Measurements from ENCODE around the gene PTBP1.

DNA sequence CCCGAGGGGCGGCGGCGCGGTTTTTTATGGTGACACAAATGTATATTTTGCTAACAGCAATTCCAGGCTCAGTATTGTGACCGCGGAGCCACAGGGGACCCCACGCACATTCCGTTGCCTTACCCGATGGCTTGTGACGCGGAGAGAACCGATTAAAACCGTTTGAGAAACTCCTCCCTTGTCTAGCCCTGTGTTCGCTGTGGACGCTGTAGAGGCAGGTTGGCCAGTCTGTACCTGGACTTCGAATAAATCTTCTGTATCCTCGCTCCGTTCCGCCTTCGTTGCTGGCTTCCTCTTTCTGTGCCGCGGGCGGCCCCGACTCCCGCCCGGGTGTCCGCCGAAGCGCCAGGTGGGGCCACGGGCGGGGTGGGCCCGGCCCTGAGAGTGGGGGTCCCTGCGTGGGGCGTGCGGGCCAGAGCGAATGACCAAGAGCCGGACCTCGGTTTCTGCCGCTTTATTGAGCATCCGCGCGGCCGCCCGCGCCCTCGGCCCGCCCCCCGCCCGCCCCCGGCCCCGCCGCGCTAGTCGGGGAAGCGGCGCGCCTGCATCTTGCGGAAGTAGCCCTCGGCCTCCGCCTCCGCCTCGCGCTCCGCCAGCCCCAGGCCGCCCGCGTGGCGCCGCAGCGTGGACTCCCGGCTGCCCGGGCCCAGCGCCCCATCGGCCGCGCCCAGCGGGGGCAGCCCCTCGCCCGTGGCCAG lies 14.9 kb downstream of the PTBP1 start:
- TF ChIP-seq, protein P1, sequence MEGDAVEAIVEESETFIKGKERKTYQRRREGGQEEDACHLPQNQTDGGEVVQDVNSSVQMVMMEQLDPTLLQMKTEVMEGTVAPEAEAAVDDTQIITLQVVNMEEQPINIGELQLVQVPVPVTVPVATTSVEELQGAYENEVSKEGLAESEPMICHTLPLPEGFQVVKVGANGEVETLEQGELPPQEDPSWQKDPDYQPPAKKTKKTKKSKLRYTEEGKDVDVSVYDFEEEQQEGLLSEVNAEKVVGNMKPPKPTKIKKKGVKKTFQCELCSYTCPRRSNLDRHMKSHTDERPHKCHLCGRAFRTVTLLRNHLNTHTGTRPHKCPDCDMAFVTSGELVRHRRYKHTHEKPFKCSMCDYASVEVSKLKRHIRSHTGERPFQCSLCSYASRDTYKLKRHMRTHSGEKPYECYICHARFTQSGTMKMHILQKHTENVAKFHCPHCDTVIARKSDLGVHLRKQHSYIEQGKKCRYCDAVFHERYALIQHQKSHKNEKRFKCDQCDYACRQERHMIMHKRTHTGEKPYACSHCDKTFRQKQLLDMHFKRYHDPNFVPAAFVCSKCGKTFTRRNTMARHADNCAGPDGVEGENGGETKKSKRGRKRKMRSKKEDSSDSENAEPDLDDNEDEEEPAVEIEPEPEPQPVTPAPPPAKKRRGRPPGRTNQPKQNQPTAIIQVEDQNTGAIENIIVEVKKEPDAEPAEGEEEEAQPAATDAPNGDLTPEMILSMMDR (IDR thresholded peaks at IDR 0.05; ENCODE audit: low read depth, low read length) = no peak
- TF ChIP-seq MAX (IDR thresholded peaks at IDR 0.05; ENCODE audit: low read depth, low read length) = no peak
